ENCODE results near the gene DMWD. TPM values are rescaled to one million over a fixed set of nuclear protein-coding genes. Genes with fewer than 3 reads are reported as not detected.

The DMWD gene
- polyA plus RNA-seq, 1 donor from 2014 or later, result 16.7 TPM

GRCh38 chr19:45739498-45740439 is 52.9 kb downstream of the DMWD start:
- Mint-ChIP-seq H3K4me3 (no peak overlapping the region), H3K36me3 (peaks cover under 1% of the 10 kb centered on the region), H3K9me3 (no peaks in the 10 kb centered on the region), H3K27ac (peak overlapping the region in 1 of 3 donors; percentile 80), H3K27me3 (peaks cover 1% of the 10 kb centered on the region), H3K4me1 (peaks cover 0 to 1% (median 0%) of the 10 kb centered on the region in 3 donors)

DNA sequence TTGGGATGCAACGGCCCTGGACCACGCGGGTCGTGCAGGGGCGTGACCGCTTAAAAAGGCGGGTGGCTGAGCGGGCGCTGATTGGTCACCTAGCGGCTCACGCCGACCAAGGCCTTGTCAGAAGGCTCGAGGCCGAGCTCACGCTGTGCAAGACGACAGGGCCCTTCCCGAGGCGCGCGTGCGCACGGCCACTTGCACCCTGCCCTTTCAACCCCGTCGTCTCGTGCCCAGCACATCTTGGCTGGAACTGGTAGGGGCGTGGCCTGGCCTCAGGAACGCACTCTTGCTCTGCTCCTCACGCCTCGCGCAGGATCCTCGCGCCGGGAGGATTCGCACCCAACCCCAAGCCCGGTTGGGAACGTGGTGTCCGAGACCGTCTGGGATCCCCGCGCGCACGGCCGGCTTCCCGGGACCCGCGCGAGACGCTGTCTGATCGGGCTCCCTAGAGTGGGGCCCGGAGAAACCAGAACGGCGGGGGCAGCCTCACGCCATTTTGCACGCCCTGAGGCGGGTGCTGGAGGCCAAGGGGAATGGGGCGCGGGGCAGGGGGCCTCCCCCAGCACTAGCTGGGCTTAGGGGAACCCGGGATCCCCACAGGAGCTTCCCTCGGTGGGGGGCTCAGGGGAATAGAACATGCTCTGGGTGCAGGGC is 59.4 kb downstream of the DMWD start, which contains the start of gene MEIOSIN:
MEIOSIN (plus strand) TSS at position 280 of the 651 bp plus-strand sequence. CDS start 1,938 bp downstream, outside the sequence.
- no peaks in the 10 kb centered on the region for H3K27me3 Mint-ChIP-seq
- H3K4me3 Mint-ChIP-seq, result peak within 1 kb of the TSS in 1 of 4 donors; percentile 74
- peak within 1 kb of the TSS in 1 of 3 donors; percentile 32 for H3K27ac Mint-ChIP-seq
- H3K4me1 Mint-ChIP-seq, result peaks cover 13 to 15% (median 15%) of the 10 kb centered on the region in 3 donors
- H3K36me3 Mint-ChIP-seq, result peaks cover 3% of the 10 kb centered on the region
- H3K9me3 Mint-ChIP-seq, result no peaks in the 10 kb centered on the region

Other genes starting within 250 kb of the DMWD start
- 19.9 TPM for gene OPA3, start 208.0 kb downstream of the DMWD start, polyA plus RNA-seq
- gene GPR4, start 190.6 kb downstream of the DMWD start, polyA plus RNA-seq, result not detected
- 18.5 TPM for gene EML2, start 153.4 kb downstream of the DMWD start, polyA plus RNA-seq
- gene GIPR, start 124.6 kb downstream of the DMWD start, polyA plus RNA-seq, result not detected
- 841 TPM for gene SNRPD2, start 100.9 kb downstream of the DMWD start, polyA plus RNA-seq
- 2.7 TPM for gene QPCTL, start 100.2 kb downstream of the DMWD start, polyA plus RNA-seq
- gene FBXO46, start 61.9 kb downstream of the DMWD start, polyA plus RNA-seq, result 23.7 TPM
- gene MEIOSIN, start 59.4 kb downstream of the DMWD start, polyA plus RNA-seq, result not detected
- gene SIX5, start 23.6 kb downstream of the DMWD start, polyA plus RNA-seq, result 0.41 TPM
- gene DMPK, start 10.4 kb downstream of the DMWD start, polyA plus RNA-seq, result 1.6 TPM
- gene RSPH6A, start 22.5 kb upstream of the DMWD start, polyA plus RNA-seq, result not detected
- 26.8 TPM for gene SYMPK, start 70.3 kb upstream of the DMWD start, polyA plus RNA-seq
- not detected for gene FOXA3, start 71.5 kb upstream of the DMWD start, polyA plus RNA-seq
- gene IRF2BP1, start 93.3 kb upstream of the DMWD start, polyA plus RNA-seq, result 10.0 TPM
- gene MYPOP, start 109.8 kb upstream of the DMWD start, polyA plus RNA-seq, result 0.70 TPM
- gene NANOS2, start 121.9 kb upstream of the DMWD start, polyA plus RNA-seq, result not detected
- not detected for gene NOVA2, start 181.0 kb upstream of the DMWD start, polyA plus RNA-seq
- gene CCDC61, start 202.6 kb upstream of the DMWD start, polyA plus RNA-seq, result 8.7 TPM
- gene PGLYRP1, start 230.2 kb upstream of the DMWD start, polyA plus RNA-seq, result not detected
- not detected for gene IGFL4, start 248.2 kb upstream of the DMWD start, polyA plus RNA-seq

All from IgD-negative memory B cell (primary cell).